Body of pancreas (tissue), 4 donors: ENCODE data around the gene CDK17.

Experiments
- POLR2A ChIP-seq, 3 donors: fragments of 450-650 bp; IDR thresholded peaks; one replicate each; pipeline ENCODE4 v1.6.1; 2016; ENCODE audit warnings: antibody characterized with exemption in 3 of 3, mild to moderate bottlenecking in 2 of 3
- TF ChIP-seq, protein P1 (sequence below), 7 experiments: fragments of 450-650 bp in 4 of 7; fragments of 200-600 bp in 3 of 7; sonication (generic) in 3 of 7; IDR thresholded peaks; one replicate each; pipeline ENCODE4 v1.5.1; 2016 to 2019; ENCODE audit warnings: antibody characterized with exemption in 7 of 7

DNA sequence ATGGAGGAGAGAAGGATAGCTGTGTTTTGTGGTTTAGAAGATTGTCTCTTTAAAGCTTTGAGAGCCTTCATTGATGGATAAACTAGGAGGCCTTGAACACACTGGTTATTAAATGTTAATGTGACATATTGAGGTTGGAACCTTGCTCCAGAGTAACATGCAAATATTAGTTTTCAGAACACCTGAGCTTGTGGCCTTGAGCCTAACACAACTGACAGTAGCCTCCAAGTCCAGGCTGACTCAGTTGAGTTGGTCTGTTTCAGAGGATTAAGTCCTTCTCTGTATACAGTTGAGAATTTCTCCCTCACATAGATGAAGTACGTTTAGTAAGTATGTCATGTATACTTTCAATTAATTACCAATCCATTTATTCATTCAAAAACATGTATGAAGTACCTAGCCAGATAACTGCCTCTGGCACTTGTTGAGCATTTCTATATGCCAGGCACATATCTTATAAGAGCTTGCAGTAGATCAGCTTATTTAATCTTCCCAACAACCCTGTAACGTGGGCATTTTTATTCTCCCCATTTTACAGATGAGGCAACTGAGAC, 142.6 kb downstream of the CDK17 start:
- TF ChIP-seq, protein P1, sequence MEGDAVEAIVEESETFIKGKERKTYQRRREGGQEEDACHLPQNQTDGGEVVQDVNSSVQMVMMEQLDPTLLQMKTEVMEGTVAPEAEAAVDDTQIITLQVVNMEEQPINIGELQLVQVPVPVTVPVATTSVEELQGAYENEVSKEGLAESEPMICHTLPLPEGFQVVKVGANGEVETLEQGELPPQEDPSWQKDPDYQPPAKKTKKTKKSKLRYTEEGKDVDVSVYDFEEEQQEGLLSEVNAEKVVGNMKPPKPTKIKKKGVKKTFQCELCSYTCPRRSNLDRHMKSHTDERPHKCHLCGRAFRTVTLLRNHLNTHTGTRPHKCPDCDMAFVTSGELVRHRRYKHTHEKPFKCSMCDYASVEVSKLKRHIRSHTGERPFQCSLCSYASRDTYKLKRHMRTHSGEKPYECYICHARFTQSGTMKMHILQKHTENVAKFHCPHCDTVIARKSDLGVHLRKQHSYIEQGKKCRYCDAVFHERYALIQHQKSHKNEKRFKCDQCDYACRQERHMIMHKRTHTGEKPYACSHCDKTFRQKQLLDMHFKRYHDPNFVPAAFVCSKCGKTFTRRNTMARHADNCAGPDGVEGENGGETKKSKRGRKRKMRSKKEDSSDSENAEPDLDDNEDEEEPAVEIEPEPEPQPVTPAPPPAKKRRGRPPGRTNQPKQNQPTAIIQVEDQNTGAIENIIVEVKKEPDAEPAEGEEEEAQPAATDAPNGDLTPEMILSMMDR (IDR thresholded peaks at IDR 0.05): no peak
- TF ChIP-seq POLR2A (IDR thresholded peaks at IDR 0.05): no peak
